Testis (tissue), 3 donors: ENCODE results near the gene CALU. TPM values are rescaled to one million over a fixed set of nuclear protein-coding genes. Genes with fewer than 3 reads are reported as not detected.

Experiments
- DNase-seq: peaks from one replicate; pipeline ENCODE4 v3.0.0-alpha.2; 2019
- H3K27ac ChIP-seq, 2 donors: fragments of 200-600 bp; sonication (generic); one replicate each; pipeline ENCODE4 v1.5.1; 2019
- H3K27me3 ChIP-seq: fragments of 200-600 bp; sonication (generic); one replicate; pipeline ENCODE4 v1.5.1; 2019
- H3K36me3 ChIP-seq: fragments of 200-600 bp; sonication (generic); one replicate; pipeline ENCODE4 v1.5.1; 2017; ENCODE audit warnings: low read depth; ENCODE audit errors: missing control alignments
- H3K4me1 ChIP-seq: fragments of 200-600 bp; sonication (generic); one replicate; pipeline ENCODE4 v1.5.1; 2019
- H3K4me3 ChIP-seq, 2 donors: fragments of 200-600 bp; sonication (generic); one replicate each; pipeline ENCODE4 v1.5.1; 2017 to 2019
- H3K9me3 ChIP-seq: fragments of 200-600 bp; sonication (generic); one replicate; pipeline ENCODE4 v1.5.1; 2017
- CTCF ChIP-seq, 3 experiments: fragments of 450-650 bp in 2 of 3; fragments of 200-600 bp in 1 of 3; sonication (generic) in 1 of 3; IDR thresholded peaks; one replicate each; pipeline ENCODE4 v1.5.1; 2016 to 2019; ENCODE audit warnings: antibody characterized with exemption in 3 of 3, mild to moderate bottlenecking in 2 of 3, moderate library complexity in 1 of 3
- POLR2A ChIP-seq: fragments of 450-650 bp; IDR thresholded peaks from one replicate; pipeline ENCODE4 v1.6.1; 2017; ENCODE audit warnings: antibody characterized with exemption, mild to moderate bottlenecking, moderate library complexity
- WGBS, 2 donors: methylation state at CpG; one replicate each; pipeline ENCODE4 v1.1.5; 2018; 5-methylcytosine and 5-hydroxymethylcytosine counted together
- intact Hi-C: fragments of 100-400 bp; cut with DNase I; formaldehyde crosslinking; loops from one replicate; pipeline ENCODE4 v1.15.1; 2023; ENCODE audit warnings: low total_unique reads
- polyA plus RNA-seq: library from polyadenylated mRNA; stranded (reverse); fragments of 350-450 nt; fragmentation: Illumina TruSeq; extraction: RNeasy Lipid Tissue Mini Kit (QIAGEN cat#74804); gene quantifications from one replicate; pipeline ENCODE4 v1.2.3, GENCODE V29; 2014; ENCODE audit warnings: low read depth, low replicate concordance; ENCODE audit not compliant: insufficient read depth
- total RNA-seq, 2 donors: library from RNA; depleted of rRNA; stranded (reverse); fragments of >200 nt; gene quantifications; one replicate each; pipeline ENCODE4 v1.2.3, GENCODE V29; 2016

The CALU gene
- total and polyA plus RNA-seq, 3 donors from 2014 or later, result 63.2 to 81.4 (median 63.4) TPM

DNA sequence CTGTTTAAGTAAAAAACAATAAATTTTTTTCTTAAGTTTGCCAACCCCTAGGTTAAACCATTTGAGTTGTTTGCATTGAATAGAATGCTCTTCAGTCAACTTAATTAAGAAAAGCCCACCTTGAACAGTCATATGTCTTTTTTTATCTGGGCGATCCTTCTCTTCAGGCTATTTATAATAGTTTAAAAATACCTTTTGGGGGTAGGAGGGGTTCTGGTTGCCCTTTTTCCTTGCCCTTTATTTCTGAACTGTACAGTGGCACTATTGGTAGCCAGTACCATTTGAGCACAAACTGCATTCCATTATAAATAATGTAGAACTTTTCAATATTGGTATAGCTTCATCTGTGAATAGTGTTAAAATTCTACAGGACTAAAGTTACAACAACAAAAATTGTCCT lies 13.1 kb downstream of the CALU start:
- Histone ChIP-seq H3K27me3 (no peaks in the 10 kb centered on the region), H3K9me3 (no peaks in the 10 kb centered on the region), H3K4me3 (no peak overlapping the region), H3K36me3 (no peaks in the 10 kb centered on the region), H3K4me1 (no peaks in the 10 kb centered on the region), H3K27ac (no peak overlapping the region)
- no peak for DNase-seq
- 80 to 98% methylated on average over 1 of the region's 1 CpG for WGBS, 2 donors
- TF ChIP-seq CTCF (IDR thresholded peaks at IDR 0.05) (no peak), POLR2A (no peak)
- intact Hi-C loops, result no loop called here

DNA sequence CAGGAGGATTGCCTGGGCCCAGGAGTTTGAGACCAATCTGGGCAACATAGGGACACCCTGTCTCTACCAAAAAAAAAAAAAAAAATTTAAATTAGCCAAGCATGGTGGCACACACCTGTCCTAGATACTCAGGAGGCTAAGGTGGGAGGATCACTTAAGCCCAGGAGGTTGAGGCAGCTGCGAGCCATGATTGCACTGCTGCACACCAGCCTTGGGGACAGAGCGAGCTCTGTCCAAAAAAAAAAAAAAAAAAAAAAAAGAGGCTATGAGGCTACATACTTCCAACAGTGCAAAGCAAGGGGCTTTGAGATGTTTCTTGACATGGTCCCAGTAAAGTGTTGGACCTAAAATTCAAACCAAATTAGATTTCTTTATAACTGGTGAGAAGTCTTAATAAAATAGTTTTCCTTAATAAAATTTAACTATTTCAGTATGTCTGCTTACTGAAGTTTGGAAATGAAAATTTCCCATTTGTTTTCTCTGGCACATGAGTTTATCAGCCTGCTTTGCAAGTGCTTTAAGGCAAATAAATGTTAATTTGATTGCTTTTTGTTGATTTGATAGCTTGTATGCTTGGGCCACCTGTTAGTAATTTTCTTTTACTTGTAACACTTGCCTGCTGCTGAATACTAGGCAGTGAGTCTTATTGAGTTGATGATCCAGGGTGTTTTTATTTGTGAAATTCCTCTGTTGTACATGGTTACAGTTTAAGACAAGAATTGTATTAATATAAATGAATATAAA lies 16.1 kb downstream of the CALU start:
- intact Hi-C loops, result no loop called here
- Histone ChIP-seq H3K27me3 (no peaks in the 10 kb centered on the region), H3K36me3 (no peaks in the 10 kb centered on the region), H3K4me3 (no peak overlapping the region), H3K9me3 (no peaks in the 10 kb centered on the region), H3K27ac (no peak overlapping the region), H3K4me1 (no peaks in the 10 kb centered on the region)
- WGBS, 2 donors, result 89 to 93% methylated on average over 2 of the region's 2 CpGs
- TF ChIP-seq CTCF (IDR thresholded peaks at IDR 0.05), result no peak
- TF ChIP-seq POLR2A, result no peak
- no peak for DNase-seq

GRCh38 chr7:128755819-128756476 lies 16.8 kb downstream of the CALU start:
- H3K27me3 ChIP-seq, result no peaks in the 10 kb centered on the region
- 79 to 83% methylated on average over 5 of the region's 5 CpGs for WGBS, 2 donors
- no peaks in the 10 kb centered on the region for H3K36me3 ChIP-seq
- no peak for DNase-seq
- H3K4me3 ChIP-seq, result no peak overlapping the region
- no peaks in the 10 kb centered on the region for H3K9me3 ChIP-seq
- H3K4me1 ChIP-seq, result no peaks in the 10 kb centered on the region
- H3K27ac ChIP-seq, result no peak overlapping the region
- no peak for TF ChIP-seq POLR2A
- intact Hi-C loops, result no loop called here

- no peaks in the 10 kb centered on the region for H3K36me3 ChIP-seq
- H3K4me1 ChIP-seq, result no peaks in the 10 kb centered on the region
- 60 to 70% methylated on average over 2 of the region's 2 CpGs for WGBS, 2 donors
- DNase-seq, result no peak
- H3K27me3 ChIP-seq, result no peaks in the 10 kb centered on the region
- no peak overlapping the region for H3K4me3 ChIP-seq
- H3K9me3 ChIP-seq, result no peaks in the 10 kb centered on the region
- intact Hi-C loops, result no loop called here
- no peak overlapping the region for H3K27ac ChIP-seq
- no peak for TF ChIP-seq POLR2A
- no peak for TF ChIP-seq CTCF (IDR thresholded peaks at IDR 0.05)
Observed at GRCh38 chr7:128757203-128757602, 18.0 kb downstream of the CALU start.

DNA sequence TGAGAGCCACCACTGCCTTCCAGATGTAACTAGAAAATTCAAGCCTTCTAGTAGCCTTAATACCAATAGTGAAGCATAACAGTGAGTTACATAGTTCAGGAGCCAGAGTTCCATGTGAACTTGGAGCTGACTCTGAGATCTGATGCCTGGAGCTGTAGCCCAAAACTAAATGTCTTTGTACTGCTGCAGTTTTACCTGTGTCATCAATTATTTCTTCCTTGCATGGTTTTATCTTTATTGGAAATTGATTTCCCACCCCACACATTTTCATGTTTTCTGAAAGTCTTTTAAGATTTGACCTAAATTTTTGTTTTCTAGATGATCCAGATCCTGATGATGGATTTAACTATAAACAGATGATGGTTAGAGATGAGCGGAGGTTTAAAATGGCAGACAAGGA lies 19.4 kb downstream of the CALU start:
- H3K36me3 ChIP-seq, result no peaks in the 10 kb centered on the region
- intact Hi-C loops, result no loop called here
- WGBS, 2 donors, result 94 to 96% methylated on average over 1 of the region's 1 CpG

More for the DNA sequence above, 19.4 kb downstream of the CALU start:
- Histone ChIP-seq H3K4me1 (no peaks in the 10 kb centered on the region), H3K9me3 (no peaks in the 10 kb centered on the region), H3K27ac (no peak overlapping the region), H3K27me3 (no peaks in the 10 kb centered on the region), H3K4me3 (no peak overlapping the region)
- no peak for DNase-seq
- TF ChIP-seq CTCF (IDR thresholded peaks at IDR 0.05) (no peak), POLR2A (no peak)
